HG02623 (cell line): Measurements from ENCODE around the gene NR1H3.
A peak's percentile ranks its signal among the peaks of the same experiment; 100 is the strongest.
"Not testable (repeated sequence)": the region's sequence is repeated elsewhere in the genome, so short reads cannot be mapped to it uniquely, and the experiment has no call there.

Source experiments
- ATAC-seq: cut with Tn5 transposase; IDR thresholded peaks from one replicate; pipeline ENCODE4 v1.9.1; 2021; ENCODE audit warnings: moderate library complexity; ENCODE audit not compliant: unreplicated experiment

NR1H3 gene

GRCh38 chr11:47302853-47303252 lies 45.1 kb downstream of the NR1H3 start:
- ATAC-seq = no peak

- ATAC-seq = no peak
Observed at GRCh38 chr11:47305734-47306483, 48.1 kb downstream of the NR1H3 start.

GRCh38 chr11:47306484-47306844 lies 48.7 kb downstream of the NR1H3 start:
- no peak for ATAC-seq

GRCh38 chr11:47308050-47308823 lies 50.4 kb downstream of the NR1H3 start:
- ATAC-seq = no peak

- ATAC-seq = no peak
Observed at GRCh38 chr11:47314992-47315391, 57.2 kb downstream of the NR1H3 start.

GRCh38 chr11:47316501-47316900 lies 58.7 kb downstream of the NR1H3 start:
- ATAC-seq = not testable (repeated sequence)

- ATAC-seq = peak; percentile 86
Observed at GRCh38 chr11:47317064-47317828, 59.5 kb downstream of the NR1H3 start.

- ATAC-seq = no peak
Observed at GRCh38 chr11:47318166-47318565, 60.4 kb downstream of the NR1H3 start.
